ENCODE data around the gene PARD6G.

PARD6G gene

DNA sequence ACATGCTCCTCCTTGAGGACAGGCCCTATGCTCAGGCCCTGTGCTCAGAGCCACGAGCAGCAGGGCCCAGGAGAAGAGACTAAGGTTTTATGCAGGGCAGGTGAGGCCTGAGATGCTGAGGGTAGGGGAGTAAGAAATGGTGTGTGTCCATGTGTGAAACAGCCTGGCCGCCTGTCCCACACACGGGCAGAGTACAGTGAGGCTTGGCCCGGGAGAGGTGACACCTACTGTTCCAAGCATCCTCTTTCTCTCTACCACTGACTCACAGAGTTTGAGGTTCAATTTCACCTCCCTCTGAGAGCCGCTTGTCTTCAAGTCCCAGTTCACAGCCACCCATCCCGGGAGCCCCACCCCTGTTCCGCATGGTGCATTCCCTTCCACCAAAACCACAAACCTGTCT lies 84.1 kb downstream of the PARD6G start:
- H3K4me3 ChIP-seq (ENCODE audit: low read depth in 1 of 2, low read length in 1 of 2): no peak overlapping the region
- H3K27ac ChIP-seq: no peak overlapping the region
- H3K36me3 ChIP-seq: no peaks in the 10 kb centered on the region
- no peaks in the 10 kb centered on the region for H3K4me1 ChIP-seq (ENCODE audit: control insufficient read depth in 1 of 2, insufficient read depth in 1 of 2, low read depth in 1 of 2, low read length in 1 of 2)
- peaks cover 49% of the 10 kb centered on the region for H3K27me3 ChIP-seq
- no peak for TF ChIP-seq CTCF (IDR thresholded peaks at IDR 0.05)
- peaks cover 6% of the 10 kb centered on the region for H3K9me3 ChIP-seq

DNA sequence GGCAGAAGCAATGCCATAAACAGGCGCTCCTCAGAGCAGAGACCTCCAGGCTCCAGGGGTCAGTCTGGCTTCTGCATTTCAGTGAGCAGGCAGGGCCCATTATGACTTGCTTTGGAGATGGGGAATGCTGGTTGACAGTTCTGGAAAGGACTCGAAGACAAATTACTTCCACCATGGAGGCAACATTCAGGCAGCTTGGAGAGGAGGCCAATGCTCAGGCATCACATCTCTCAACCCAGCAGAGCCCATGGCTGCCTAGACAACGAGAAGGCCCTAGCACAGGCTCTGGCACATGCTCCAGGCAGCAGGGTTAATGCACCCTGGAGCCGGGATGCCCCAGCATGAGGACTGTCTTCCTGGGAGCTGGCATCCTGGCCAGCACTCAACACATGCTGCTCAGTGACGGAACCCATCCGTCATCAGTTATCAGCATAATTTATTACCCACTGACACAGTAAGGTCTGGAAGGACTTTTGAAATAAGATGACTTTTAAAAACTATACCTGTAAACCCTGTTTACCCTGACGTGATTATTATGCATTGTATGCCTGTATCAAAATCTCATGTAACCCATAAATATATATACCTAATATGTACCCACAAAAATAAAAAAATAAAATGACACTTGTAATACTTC lies 85.4 kb downstream of the PARD6G start:
- H3K4me3 ChIP-seq (ENCODE audit: low read depth in 1 of 2, low read length in 1 of 2): no peak overlapping the region
- H3K4me1 ChIP-seq (ENCODE audit: control insufficient read depth in 1 of 2, insufficient read depth in 1 of 2, low read depth in 1 of 2, low read length in 1 of 2): no peaks in the 10 kb centered on the region
- H3K9me3 ChIP-seq: peaks cover 6% of the 10 kb centered on the region
- no peak overlapping the region for H3K27ac ChIP-seq
- TF ChIP-seq CTCF (IDR thresholded peaks at IDR 0.05): no peak
- no peaks in the 10 kb centered on the region for H3K36me3 ChIP-seq
- peaks cover 40% of the 10 kb centered on the region for H3K27me3 ChIP-seq

- Histone ChIP-seq H3K27me3 (peaks cover 40% of the 10 kb centered on the region), H3K36me3 (no peaks in the 10 kb centered on the region), H3K4me1 (ENCODE audit: control insufficient read depth in 1 of 2, insufficient read depth in 1 of 2, low read depth in 1 of 2, low read length in 1 of 2) (no peaks in the 10 kb centered on the region), H3K27ac (no peak overlapping the region), H3K4me3 (ENCODE audit: low read depth in 1 of 2, low read length in 1 of 2) (no peak overlapping the region), H3K9me3 (peaks cover 6% of the 10 kb centered on the region)
- peak; percentile 16 for TF ChIP-seq CTCF (IDR thresholded peaks at IDR 0.05)
Measured at GRCh38 chr18:80159713-80160636, 87.3 kb downstream of the PARD6G start.

GRCh38 chr18:80158365-80158764 lies 88.9 kb downstream of the PARD6G start:
- Histone ChIP-seq H3K36me3 (no peaks in the 10 kb centered on the region), H3K27ac (no peak overlapping the region), H3K4me3 (ENCODE audit: low read depth in 1 of 2, low read length in 1 of 2) (no peak overlapping the region), H3K4me1 (ENCODE audit: control insufficient read depth in 1 of 2, insufficient read depth in 1 of 2, low read depth in 1 of 2, low read length in 1 of 2) (no peaks in the 10 kb centered on the region), H3K27me3 (peaks cover 40% of the 10 kb centered on the region), H3K9me3 (no peaks in the 10 kb centered on the region)
- TF ChIP-seq CTCF (IDR thresholded peaks at IDR 0.05): no peak

DNA sequence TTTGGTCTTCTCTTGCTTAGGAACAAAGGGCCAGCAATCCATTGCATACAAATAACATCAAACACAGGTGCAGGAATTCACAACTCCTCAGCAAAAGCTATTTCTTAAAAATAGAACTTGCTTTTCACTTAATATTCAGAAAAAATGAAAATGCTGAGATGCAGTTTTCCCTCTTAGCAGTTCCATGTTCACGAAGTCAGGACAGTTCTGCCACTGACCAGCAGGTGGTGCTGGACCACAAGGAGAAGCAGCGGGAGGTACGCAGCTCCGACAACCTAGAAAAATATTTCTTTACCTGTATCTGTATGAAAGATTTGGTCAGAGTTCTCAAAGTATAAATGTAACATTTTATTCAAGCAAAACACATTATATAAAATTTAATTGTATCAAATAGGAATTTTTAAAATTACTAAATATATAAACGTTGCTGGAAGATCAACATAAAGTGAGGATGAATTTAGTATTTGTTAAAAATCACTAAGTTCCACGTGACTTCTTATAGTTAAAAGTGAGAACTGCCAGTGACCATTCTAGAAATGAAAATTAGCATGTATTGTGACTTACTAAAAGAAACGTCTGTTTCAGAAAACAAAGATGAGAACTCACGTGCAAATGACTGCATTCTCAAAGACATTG lies 89.5 kb downstream of the PARD6G start:
- Histone ChIP-seq H3K27ac (no peak overlapping the region), H3K36me3 (no peaks in the 10 kb centered on the region), H3K27me3 (peaks cover 40% of the 10 kb centered on the region), H3K4me1 (ENCODE audit: control insufficient read depth in 1 of 2, insufficient read depth in 1 of 2, low read depth in 1 of 2, low read length in 1 of 2) (no peaks in the 10 kb centered on the region), H3K4me3 (ENCODE audit: low read depth in 1 of 2, low read length in 1 of 2) (no peak overlapping the region), H3K9me3 (no peaks in the 10 kb centered on the region)
- peak; percentile 85 for TF ChIP-seq CTCF (IDR thresholded peaks at IDR 0.05)

Data from neutrophil (primary cell).